Gastroesophageal sphincter (tissue), 4 donors: ENCODE data around the gene GGN. TPM values are rescaled to one million over a fixed set of nuclear protein-coding genes. Genes with fewer than 3 reads are reported as not detected.

Experiments
- ATAC-seq: fragments of 150-250 bp; one replicate; pipeline ENCODE4 v1.9.1; 2016; ENCODE audit warnings: mild to moderate bottlenecking, moderate library complexity
- H3K27ac ChIP-seq, 4 donors: fragments of 200-600 bp; sonication (generic) in 3 of 4; 1 replicate in 3 of 4; 2 replicates in 1 of 4; pipeline ENCODE4 v1.5.1; 2016 to 2019
- H3K27me3 ChIP-seq: fragments of 200-600 bp; sonication (generic); one replicate; pipeline ENCODE4 v1.5.1; 2019
- H3K36me3 ChIP-seq, 2 donors: fragments of 200-600 bp; sonication (generic); one replicate each; pipeline ENCODE4 v1.5.1; 2019; ENCODE audit warnings: control low read depth in 1 of 2
- H3K4me1 ChIP-seq, 3 donors: fragments of 200-600 bp; sonication (generic); 1 replicate in 2 of 3; 2 replicates in 1 of 3; pipeline ENCODE4 v1.5.1; 2016 to 2019; ENCODE audit warnings: control low read depth in 2 of 3
- H3K4me3 ChIP-seq, 2 donors: fragments of 200-600 bp; sonication (generic); one replicate each; pipeline ENCODE4 v1.5.1; 2019; ENCODE audit warnings: mild to moderate bottlenecking in 1 of 2, moderate library complexity in 1 of 2
- H3K9me3 ChIP-seq, 3 donors: fragments of 200-600 bp; sonication (generic); one replicate each; pipeline ENCODE4 v1.5.1; 2017 to 2019; ENCODE audit warnings: control low read depth in 2 of 3
- EP300 ChIP-seq: sonication (generic); formaldehyde crosslinking; IDR thresholded peaks from one replicate; pipeline ENCODE4 v1.6.1; 2017; ENCODE audit warnings: antibody characterized with exemption, mild to moderate bottlenecking
- POLR2A ChIP-seq, 2 donors: fragments of 450-650 bp; IDR thresholded peaks; one replicate each; pipeline ENCODE4 v1.6.1; 2017; ENCODE audit warnings: antibody characterized with exemption in 2 of 2, mild to moderate bottlenecking in 2 of 2, moderate library complexity in 1 of 2
- POLR2AphosphoS5 ChIP-seq: sonication (generic); formaldehyde crosslinking; IDR thresholded peaks from one replicate; pipeline ENCODE4 v1.6.1; 2017; ENCODE audit warnings: antibody characterized with exemption
- WGBS, 2 donors: methylation state at CpG; one replicate each; pipeline ENCODE4 v1.1.5; 2018; ENCODE audit warnings: low coverage in 1 of 2; 5-methylcytosine and 5-hydroxymethylcytosine counted together
- total RNA-seq, 4 donors: library from RNA; depleted of rRNA; stranded (reverse); fragments of >200 nt; gene quantifications; one replicate each; pipeline ENCODE4 v1.1.0, GENCODE V29; 2016
- TF ChIP-seq, protein P1 (sequence below), 4 experiments: fragments of 200-600 bp in 2 of 4; fragments of 450-650 bp in 2 of 4; sonication (generic) in 1 of 4; IDR thresholded peaks; one replicate each; pipeline ENCODE4 v1.5.1; 2017 to 2019; ENCODE audit warnings: antibody characterized with exemption in 4 of 4, mild to moderate bottlenecking in 2 of 4, moderate library complexity in 2 of 4

Gene GGN
- total RNA-seq, 4 donors from 2014 or later: 0.12 TPM; not detected in 3

DNA sequence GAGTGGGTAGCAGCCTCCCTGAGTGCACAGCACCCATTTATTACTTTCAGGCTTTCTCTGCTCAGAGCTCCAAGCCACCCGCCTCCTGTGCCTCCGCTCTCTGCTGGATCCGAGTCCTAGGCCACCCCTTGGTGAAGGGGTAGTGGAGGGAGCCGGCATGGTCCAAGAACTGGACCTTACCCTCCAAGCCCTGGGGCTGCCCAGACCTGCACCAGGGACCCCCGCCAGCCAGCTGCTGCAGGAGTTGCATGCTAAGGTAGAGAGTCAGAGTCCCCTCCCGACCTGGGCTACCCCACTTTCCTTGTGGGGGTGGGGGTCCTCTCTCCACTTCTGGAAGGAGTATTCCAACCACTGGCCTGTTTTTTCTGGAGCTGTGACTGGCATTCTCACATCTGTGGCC lies 17.0 kb upstream of the GGN start:
- Histone ChIP-seq H3K4me3 (no peak overlapping the region), H3K27ac (no peak overlapping the region), H3K36me3 (peaks cover 0 to 45% of the 10 kb centered on the region in 2 donors), H3K4me1 (peaks cover 0 to 18% (median 7%) of the 10 kb centered on the region in 3 donors), H3K9me3 (no peaks in the 10 kb centered on the region), H3K27me3 (peaks cover 13% of the 10 kb centered on the region)
- no peak for TF ChIP-seq POLR2A (IDR thresholded peaks at IDR 0.05)
- no peak for TF ChIP-seq POLR2AphosphoS5
- WGBS, 2 donors: 86% methylated on average over 2 of the region's 6 CpGs; no CpG with 5 or more reads in 1 of the 2 donors
- no peak for ATAC-seq

DNA sequence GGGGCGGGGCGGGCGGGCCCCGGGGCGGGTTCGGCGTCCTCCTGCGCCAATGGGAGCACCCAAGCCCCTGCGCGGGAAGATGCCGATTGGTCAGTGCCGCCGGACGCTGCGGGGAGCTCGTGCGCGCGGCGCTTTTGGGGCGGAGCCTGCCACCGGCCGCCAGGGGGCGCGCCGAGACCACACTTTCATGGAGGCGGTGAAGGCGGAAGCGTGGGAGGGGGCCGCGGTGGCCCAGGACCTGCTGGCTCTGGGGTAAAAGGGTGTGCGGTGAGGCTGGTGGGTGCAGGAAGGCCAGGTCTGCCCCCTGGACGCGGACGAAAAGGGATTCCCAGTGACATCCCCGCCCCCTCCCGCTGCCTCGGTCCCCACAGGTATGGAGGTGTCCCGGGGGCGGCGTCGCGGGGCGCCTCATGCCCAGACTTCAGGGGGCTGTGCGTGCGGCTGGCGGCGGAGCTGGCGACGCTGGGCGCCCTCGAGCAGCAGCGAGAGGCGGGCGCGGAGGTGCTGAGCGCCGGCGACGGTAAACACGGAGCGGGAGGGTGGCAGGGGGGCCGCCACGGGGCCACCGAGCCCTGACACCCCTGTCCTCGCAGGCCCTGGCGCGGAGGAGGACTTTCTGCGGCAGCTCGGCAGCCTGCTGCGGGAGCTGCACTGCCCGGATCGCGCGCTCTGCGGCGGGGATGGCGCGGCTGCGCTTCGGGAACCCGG lies 15.3 kb upstream of the GGN start, which contains the start of gene FAM98C:
Gene FAM98C, plus strand, starts transcription at position 127 of the 708 bp plus-strand sequence. Its CDS starts 61 bp downstream, at position 188.
- peak; percentile 99 for ATAC-seq
- Histone ChIP-seq H3K27ac (peak within 1 kb of the TSS; percentile 57 to 90 (median 87)), H3K36me3 (peaks cover 0 to 38% of the 10 kb centered on the region in 2 donors), H3K4me1 (peaks cover 0 to 18% (median 7%) of the 10 kb centered on the region in 3 donors), H3K27me3 (peaks cover 31% of the 10 kb centered on the region), H3K4me3 (peak within 1 kb of the TSS; percentile 64 to 99), H3K9me3 (no peaks in the 10 kb centered on the region)
- peak; percentile 19 for TF ChIP-seq POLR2AphosphoS5
- TF ChIP-seq, protein P1, sequence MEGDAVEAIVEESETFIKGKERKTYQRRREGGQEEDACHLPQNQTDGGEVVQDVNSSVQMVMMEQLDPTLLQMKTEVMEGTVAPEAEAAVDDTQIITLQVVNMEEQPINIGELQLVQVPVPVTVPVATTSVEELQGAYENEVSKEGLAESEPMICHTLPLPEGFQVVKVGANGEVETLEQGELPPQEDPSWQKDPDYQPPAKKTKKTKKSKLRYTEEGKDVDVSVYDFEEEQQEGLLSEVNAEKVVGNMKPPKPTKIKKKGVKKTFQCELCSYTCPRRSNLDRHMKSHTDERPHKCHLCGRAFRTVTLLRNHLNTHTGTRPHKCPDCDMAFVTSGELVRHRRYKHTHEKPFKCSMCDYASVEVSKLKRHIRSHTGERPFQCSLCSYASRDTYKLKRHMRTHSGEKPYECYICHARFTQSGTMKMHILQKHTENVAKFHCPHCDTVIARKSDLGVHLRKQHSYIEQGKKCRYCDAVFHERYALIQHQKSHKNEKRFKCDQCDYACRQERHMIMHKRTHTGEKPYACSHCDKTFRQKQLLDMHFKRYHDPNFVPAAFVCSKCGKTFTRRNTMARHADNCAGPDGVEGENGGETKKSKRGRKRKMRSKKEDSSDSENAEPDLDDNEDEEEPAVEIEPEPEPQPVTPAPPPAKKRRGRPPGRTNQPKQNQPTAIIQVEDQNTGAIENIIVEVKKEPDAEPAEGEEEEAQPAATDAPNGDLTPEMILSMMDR (IDR thresholded peaks at IDR 0.05): peak in 3 of 4 experiments; percentile 97 to 99 (median 99)
- no peak for TF ChIP-seq EP300
- TF ChIP-seq POLR2A (IDR thresholded peaks at IDR 0.05): peak in 1 of 2 donors; percentile 6
- no CpG with 5 or more reads among the region's 82 CpGs for WGBS, 2 donors

DNA sequence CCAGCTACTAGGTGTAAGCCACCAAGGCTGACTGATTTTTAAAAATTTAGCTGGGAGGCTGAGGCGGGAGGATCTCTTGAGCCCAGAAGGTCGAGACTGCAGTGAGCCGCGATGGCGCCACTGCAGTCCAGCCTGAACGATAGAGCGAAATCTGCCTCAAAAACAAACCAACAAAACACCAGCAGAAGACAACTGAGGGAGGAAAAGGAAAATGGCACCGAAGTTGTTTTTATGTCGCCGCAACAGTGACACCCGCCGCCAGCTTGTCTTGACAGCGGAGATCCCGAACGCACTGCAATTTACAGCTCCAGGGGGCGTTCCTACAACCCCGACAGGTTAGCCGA lies 14.8 kb upstream of the GGN start:
- 5% methylated on average over 15 of the region's 18 CpGs; no CpG with 5 or more reads in 1 of the 2 donors for WGBS, 2 donors
- H3K27ac ChIP-seq: peak overlapping the region in 3 of 4 donors; percentile 87 to 90 (median 87)
- ATAC-seq: peak; percentile 19
- H3K4me3 ChIP-seq: peak overlapping the region in 1 of 2 donors; percentile 99
- TF ChIP-seq EP300 (no peak), POLR2A (IDR thresholded peaks at IDR 0.05) (no peak), POLR2AphosphoS5 (no peak)
- TF ChIP-seq, protein P1 (IDR thresholded peaks at IDR 0.05): no peak
- H3K9me3 ChIP-seq: no peaks in the 10 kb centered on the region
- peaks cover 36% of the 10 kb centered on the region for H3K27me3 ChIP-seq
- H3K4me1 ChIP-seq: peaks cover 0 to 18% (median 7%) of the 10 kb centered on the region in 3 donors
- peaks cover 0 to 32% of the 10 kb centered on the region in 2 donors for H3K36me3 ChIP-seq

DNA sequence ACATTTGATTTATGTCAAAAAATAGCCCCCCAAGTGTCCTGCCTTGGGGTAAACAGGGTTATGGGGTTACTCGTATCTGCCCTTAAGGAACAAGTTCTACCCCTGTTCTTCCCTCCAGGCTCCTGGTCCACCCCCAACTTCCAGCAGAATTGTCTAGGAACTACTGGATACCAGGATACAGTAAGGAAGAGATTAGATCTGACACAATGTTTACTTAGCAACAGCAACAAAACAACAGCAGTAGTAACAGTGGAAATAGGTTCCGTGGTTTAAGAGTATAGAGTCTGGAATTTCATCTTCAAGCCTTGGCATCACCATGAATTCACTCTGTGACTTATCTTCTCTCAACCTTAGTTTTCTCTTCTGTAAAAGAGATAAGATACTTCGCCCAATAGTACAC lies 13.3 kb upstream of the GGN start:
- Histone ChIP-seq H3K9me3 (no peaks in the 10 kb centered on the region), H3K4me1 (peaks cover 0 to 18% (median 7%) of the 10 kb centered on the region in 3 donors), H3K4me3 (no peak overlapping the region), H3K27me3 (peaks cover 50% of the 10 kb centered on the region), H3K36me3 (peaks cover 0 to 18% of the 10 kb centered on the region in 2 donors), H3K27ac (no peak overlapping the region)
- no peak for ATAC-seq
- TF ChIP-seq, protein P1 (IDR thresholded peaks at IDR 0.05): no peak
- TF ChIP-seq EP300 (no peak), POLR2AphosphoS5 (no peak), POLR2A (IDR thresholded peaks at IDR 0.05) (no peak)
- WGBS, 2 donors: 68 to 80% methylated on average over 3 of the region's 3 CpGs

DNA sequence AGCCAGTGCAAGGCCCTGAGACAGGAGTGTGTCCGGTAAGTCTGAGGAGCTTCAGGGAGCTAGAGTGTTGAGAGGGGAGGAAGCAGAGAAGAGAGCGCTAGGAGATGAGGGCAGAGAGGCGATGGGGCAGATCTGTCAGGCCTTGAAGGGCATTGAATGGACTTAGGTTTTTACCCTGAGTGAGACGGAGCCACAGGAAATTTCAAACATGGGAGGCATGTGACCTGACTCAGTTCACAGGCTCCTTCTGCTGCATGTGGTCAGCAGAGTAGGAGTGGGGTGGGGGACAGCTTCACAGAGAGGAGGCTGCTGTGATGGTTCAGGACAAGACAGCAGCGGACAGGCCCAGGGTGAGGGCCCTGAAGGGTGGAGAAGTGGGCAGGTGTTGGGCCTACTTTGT lies 12.5 kb upstream of the GGN start:
- TF ChIP-seq, protein P1 (IDR thresholded peaks at IDR 0.05): no peak
- TF ChIP-seq POLR2AphosphoS5 (no peak), EP300 (no peak), POLR2A (IDR thresholded peaks at IDR 0.05) (no peak)
- no peak for ATAC-seq
- 55 to 65% methylated on average over 4 to 5 of the region's 5 CpGs for WGBS, 2 donors
- peaks cover 58% of the 10 kb centered on the region for H3K27me3 ChIP-seq
- peaks cover 0 to 10% of the 10 kb centered on the region in 2 donors for H3K36me3 ChIP-seq
- H3K9me3 ChIP-seq: no peaks in the 10 kb centered on the region
- H3K4me1 ChIP-seq: peaks cover 0 to 23% (median 7%) of the 10 kb centered on the region in 3 donors
- no peak overlapping the region for H3K4me3 ChIP-seq
- no peak overlapping the region for H3K27ac ChIP-seq
